Coronary artery (tissue), 2 donors: ENCODE data around the gene LONP1.

Source experiments
- DNase-seq: peaks from one replicate; pipeline ENCODE4 v3.0.0-alpha.2; 2017; ENCODE audit warnings: low spot score
- H3K27ac ChIP-seq, 2 donors: fragments of 200-600 bp; sonication (generic); one replicate each; pipeline ENCODE4 v1.5.1; 2016 to 2019
- H3K4me3 ChIP-seq: fragments of 200-600 bp; sonication (generic); 2 replicates; pipeline ENCODE4 v1.5.1; 2016; ENCODE audit warnings: mild to moderate bottlenecking, moderate library complexity
- TF ChIP-seq, protein P1 (sequence below): fragments of 200-600 bp; sonication (generic); IDR thresholded peaks from one replicate; pipeline ENCODE4 v1.5.1; 2019; ENCODE audit warnings: antibody characterized with exemption

Gene LONP1

DNA sequence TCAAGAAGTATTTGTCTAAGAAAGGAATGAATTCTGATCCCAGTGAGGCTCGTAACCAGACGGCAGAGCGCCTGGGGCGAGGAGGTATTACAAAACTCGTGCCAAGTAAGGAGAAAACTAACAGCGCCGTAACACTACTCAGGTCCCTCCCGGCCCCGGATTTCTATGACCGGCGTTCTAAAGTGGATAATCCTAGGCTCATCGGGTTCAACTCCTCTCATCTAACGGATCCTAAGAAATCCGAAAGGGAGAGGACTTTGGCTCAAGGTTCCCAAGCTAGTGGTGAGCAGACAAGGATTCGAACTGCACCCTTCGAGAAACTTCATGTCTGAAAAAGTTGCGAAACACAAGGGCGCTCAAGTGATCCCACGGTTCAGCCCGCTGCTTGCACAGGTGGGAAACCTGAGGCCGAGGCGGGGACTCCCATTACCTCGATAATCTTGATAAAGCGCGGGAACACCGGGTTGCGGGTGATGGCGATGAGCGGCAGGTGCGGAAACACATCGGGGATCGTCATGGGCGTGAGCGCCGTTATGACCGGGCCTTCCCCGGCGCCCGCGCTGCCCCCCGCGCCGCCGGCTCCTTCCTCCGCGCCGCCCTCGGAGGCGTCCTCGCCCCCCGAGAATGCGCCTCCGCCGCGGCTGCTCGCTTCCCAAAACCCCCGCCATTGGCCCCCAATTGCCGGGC lies 529 bp downstream of the LONP1 start:
- H3K4me3 ChIP-seq, result peak overlapping the region; percentile 87
- DNase-seq, result no peak
- TF ChIP-seq, protein P1, sequence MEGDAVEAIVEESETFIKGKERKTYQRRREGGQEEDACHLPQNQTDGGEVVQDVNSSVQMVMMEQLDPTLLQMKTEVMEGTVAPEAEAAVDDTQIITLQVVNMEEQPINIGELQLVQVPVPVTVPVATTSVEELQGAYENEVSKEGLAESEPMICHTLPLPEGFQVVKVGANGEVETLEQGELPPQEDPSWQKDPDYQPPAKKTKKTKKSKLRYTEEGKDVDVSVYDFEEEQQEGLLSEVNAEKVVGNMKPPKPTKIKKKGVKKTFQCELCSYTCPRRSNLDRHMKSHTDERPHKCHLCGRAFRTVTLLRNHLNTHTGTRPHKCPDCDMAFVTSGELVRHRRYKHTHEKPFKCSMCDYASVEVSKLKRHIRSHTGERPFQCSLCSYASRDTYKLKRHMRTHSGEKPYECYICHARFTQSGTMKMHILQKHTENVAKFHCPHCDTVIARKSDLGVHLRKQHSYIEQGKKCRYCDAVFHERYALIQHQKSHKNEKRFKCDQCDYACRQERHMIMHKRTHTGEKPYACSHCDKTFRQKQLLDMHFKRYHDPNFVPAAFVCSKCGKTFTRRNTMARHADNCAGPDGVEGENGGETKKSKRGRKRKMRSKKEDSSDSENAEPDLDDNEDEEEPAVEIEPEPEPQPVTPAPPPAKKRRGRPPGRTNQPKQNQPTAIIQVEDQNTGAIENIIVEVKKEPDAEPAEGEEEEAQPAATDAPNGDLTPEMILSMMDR, result no peak
- H3K27ac ChIP-seq, result peak overlapping the region; percentile 91 to 97

DNA sequence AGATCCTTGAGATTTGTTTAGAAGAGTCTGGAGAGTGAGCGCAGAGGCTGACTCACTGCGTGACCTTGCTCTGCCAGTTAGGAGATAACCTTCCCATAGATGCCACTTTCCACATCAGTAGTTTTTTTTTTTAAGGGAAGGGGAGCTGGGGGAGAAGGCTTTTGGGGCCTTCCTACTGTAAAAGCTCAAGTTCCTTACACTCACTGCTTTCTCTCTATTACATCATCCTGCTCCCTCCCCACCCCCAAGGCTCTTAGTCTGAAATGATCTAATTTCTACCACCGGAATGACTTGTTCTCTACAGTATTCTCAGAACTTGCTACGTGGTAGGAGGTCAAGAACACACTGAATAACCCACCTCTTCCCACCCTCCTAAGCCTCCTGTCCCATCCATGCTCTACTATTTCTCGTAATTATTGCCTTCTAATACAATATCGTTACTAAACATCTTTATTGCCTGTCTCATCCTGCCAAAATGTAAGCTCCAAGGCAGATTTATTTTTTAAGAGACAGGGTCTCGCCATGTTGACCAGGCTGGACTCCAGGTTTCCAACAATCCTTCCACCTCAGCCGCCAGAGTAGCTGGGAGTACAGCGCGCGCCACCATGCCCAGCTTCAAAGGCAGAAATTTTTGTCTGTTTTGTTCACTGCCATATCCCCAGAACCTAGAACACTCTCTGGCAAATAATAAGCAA lies 1.2 kb downstream of the LONP1 start:
- TF ChIP-seq, protein P1, result no peak
- Histone ChIP-seq H3K27ac (peak overlapping the region in 1 of 2 donors; percentile 97), H3K4me3 (peak overlapping the region; percentile 87)
- no peak for DNase-seq

DNA sequence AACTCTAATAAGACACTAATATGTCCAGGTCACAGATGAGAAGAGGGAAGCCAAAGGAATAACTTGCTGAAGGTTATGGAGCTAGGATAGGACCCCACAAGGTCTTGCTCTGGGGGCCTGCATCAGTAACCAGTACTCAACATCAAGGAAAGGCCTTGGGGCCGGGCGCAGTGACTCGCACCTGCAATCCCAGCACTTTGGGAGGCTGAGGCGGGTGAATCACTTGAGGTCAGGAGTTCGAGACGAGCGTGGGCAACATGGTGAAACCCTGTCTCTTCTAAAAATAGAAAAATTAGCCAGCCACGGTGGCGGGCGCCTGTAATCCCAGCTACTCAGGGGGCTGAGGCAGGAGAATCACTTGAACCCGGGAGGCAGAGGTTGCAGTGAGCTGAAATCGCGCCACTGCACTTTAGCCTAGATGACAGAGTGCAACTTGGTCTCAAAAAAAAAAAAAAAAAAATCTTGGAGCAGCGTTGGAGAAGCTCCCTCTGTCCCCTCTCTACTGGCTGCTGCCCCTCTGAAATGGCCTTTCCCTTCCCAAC lies 1.8 kb downstream of the LONP1 start:
- Histone ChIP-seq H3K4me3 (peak overlapping the region; percentile 87), H3K27ac (no peak overlapping the region)
- DNase-seq, result no peak
- TF ChIP-seq, protein P1, result no peak

DNA sequence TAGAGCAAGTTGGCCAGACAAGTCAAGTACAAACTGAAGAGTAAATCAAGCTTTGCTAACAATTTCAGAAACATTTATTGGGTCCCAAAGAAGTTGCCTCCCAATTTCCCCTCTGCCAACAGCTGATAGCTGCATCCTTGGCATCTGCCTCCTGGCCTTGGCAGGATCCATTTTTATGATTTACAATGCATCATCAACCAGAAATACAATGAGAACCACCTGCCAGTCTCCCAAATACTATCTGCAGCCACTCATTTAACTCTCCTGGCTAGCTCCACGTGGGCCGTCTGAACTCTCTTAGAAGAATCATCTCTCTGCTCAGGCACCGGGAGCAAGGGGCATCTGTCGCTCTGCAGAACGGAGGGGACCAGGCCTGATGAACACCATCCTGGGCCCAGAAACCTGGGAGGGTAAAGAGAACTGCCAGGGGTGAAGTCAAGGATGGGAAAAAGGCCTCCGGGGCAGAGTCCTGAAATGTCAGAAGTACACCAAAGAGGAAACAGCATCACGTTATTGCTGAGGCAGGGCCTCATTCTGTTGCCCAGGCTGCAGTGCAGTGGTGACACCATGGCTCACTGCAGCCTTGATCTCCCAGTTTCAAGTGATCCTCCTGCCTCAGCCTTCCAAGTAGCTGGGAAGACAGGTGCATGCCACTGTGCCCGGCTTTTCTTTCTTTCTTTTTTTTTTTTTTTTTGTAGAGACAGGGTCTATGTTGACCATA lies 2.6 kb downstream of the LONP1 start:
- no peak for DNase-seq
- Histone ChIP-seq H3K4me3 (no peak overlapping the region), H3K27ac (no peak overlapping the region)
- TF ChIP-seq, protein P1, result no peak

DNA sequence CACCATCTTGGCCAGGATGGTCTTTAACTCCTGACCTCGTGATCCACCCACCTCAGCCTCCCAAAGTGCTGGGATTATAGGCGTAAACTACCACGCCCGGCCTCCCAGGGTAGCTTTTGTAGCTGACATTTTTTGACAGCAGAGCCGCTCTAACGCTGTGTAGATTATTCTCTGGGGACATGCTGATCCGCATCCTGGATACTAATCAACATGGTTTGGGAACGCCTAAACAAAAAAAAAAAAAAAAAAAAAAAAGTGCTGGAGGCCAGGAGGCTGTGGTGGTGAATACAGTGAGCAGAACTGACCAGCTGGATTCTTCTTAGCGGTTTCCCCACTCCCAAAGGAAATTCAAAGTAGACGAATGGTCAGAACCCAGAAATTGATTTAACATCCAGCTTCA lies 5.1 kb downstream of the LONP1 start:
- no peak overlapping the region for H3K27ac ChIP-seq

DNA sequence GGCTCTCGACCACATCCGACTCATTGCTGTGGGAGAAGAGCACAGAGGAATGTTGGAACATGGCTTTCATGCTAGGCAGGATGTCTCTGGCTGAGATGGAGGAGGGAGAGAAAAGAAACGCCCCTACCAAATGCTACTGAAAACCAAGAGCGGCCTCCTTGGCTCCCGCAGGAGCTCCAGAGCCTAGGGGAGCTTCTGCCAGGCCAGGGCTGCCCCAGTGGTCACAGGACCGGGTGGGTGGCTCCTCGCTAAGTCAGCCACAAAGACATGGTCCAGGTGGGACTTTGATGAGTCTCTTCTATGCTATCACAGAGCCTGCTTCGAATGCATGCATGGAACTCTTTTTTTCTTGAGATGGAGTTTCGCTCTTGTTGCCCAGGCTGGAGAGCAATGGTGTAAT lies 6.7 kb downstream of the LONP1 start:
- TF ChIP-seq, protein P1, result no peak
- no peak for DNase-seq
- no peak overlapping the region for H3K4me3 ChIP-seq
- no peak overlapping the region for H3K27ac ChIP-seq

More for the DNA sequence above, 5.1 kb downstream of the LONP1 start:
- H3K4me3 ChIP-seq, result no peak overlapping the region
- DNase-seq, result no peak
- TF ChIP-seq, protein P1, result no peak
